NCI-H1436 (cell line): Measurements from ENCODE around the gene SIRPG.

Experiments
- DNase-seq: peaks from one replicate; lab custom pipeline; 2025; lab: John Stamatoyannopoulos, UW

SIRPG gene

GRCh38 chr20:1595333-1595732, 62.2 kb downstream of the SIRPG start:
- DNase-seq, result no peak

GRCh38 chr20:1588533-1589460, 68.8 kb downstream of the SIRPG start:
- DNase-seq, result no peak

DNA sequence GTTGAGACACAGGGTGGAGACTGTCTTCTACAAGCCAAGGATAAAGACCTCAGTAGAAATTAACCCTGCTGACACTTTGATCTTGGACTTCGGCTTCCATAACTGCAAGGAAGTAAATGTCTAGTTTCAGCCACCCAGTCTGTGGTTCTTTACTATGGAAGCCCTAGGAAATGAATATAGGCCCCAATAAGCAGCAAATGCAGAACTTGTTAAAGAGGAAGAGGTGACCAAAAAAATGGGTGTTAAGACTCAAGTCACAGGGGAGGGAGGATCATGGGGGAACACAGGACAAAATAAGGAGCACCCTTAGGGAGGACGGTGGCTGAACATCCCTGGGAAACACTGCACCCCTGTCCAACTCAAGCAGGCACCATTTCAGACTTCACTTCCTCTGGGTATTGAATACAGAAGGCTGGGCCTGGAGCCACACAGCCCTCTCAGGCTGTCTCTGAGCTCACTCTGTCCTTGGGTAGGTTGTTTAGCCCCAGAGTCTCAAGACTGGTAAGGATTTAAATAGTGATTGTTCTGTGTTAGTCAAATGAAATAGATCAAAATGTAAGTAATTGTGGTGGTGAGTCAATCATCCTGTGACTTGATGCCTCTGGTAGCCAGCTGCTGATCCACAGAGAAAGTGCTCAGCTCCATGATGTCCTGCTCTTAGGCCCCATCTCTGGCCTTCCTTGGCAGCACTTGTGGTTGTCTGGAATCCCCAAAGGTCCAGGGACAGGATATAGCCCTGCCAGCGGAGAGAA, 69.6 kb downstream of the SIRPG start:
- no peak for DNase-seq

GRCh38 chr20:1579488-1579887, 78.1 kb downstream of the SIRPG start:
- no peak for DNase-seq
